ENCODE data around the gene RWDD1. TPM values are rescaled to one million over a fixed set of nuclear protein-coding genes. Genes with fewer than 3 reads are reported as not detected.

Gene RWDD1, protein sequence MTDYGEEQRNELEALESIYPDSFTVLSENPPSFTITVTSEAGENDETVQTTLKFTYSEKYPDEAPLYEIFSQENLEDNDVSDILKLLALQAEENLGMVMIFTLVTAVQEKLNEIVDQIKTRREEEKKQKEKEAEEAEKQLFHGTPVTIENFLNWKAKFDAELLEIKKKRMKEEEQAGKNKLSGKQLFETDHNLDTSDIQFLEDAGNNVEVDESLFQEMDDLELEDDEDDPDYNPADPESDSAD
- 17.5 and 20.8 TPM in 2 replicates for total RNA-seq

DNA sequence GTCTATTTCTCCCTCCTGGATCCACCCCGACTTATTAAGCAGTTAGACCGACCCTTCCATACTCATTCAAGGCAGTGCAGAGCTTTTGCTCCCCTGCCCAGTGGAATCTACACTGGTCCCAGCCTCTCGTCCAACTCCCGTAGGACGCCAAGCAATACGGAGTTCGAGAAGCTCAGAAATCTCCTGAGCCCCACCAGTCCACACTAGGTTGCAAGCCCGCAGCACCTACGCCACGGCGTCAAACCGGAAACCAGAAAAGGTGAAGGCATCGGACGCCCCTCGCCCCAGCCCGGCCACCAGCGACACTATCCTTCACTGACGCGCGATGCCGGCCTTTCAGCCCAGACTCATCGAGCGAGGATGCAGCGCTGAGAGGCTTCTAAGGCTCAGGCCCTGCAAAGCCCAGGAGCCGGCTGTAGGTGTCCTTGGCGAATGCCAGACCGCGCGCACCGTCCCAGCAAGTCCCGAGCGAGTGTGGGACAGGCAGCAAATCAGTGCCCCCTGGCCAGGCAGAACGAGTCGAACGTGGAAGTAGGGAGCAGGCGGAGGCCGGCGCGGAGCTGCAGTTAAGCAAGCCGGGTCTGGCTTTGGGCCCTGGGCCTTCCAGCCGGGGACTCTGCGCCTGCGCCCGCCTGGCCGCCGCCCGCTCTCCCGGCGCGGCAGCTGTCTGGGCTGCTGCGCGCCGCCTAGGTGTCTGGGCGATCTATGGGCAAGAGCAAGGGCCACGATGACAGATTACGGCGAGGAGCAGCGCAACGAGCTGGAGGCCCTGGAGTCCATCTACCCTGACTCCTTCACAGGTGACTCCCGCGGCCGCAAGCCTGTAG lies at the start of gene RWDD1:
RWDD1 (plus strand) TSS at position 649 of the 827 bp plus-strand sequence; CDS start at position 728, 79 bp downstream.

GRCh38 chr6:116545651-116546050 lies 25.7 kb upstream of the RWDD1 start, which contains the start of gene TRAPPC3L:
Gene TRAPPC3L (minus strand): TSS chr6:116545684. CDS start chr6:116545514, 170 bp downstream.

DNA sequence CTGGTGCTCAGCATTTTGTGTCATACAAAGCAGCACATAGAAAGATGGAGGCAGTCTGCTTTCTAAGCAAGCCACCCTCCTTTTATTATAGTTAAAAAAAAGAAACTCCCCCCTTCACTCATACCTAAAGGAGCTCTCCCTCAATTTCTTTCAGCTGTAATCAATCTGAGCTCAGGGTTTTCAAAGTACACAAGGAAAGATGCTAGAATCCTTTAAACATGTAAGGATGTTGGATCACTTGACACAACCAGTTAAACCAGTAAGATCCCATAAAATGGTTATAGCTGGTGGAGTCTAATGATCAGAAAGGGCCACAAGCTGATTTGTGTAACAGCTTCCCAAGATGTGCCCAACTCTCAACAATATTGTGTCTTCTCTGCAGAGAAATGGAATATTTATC lies 17.9 kb upstream of the RWDD1 start, which contains the start of gene CALHM4:
CALHM4 (plus strand) TSS at position 301 of the 400 bp plus-strand sequence; CDS start at position 344, 43 bp downstream.

DNA sequence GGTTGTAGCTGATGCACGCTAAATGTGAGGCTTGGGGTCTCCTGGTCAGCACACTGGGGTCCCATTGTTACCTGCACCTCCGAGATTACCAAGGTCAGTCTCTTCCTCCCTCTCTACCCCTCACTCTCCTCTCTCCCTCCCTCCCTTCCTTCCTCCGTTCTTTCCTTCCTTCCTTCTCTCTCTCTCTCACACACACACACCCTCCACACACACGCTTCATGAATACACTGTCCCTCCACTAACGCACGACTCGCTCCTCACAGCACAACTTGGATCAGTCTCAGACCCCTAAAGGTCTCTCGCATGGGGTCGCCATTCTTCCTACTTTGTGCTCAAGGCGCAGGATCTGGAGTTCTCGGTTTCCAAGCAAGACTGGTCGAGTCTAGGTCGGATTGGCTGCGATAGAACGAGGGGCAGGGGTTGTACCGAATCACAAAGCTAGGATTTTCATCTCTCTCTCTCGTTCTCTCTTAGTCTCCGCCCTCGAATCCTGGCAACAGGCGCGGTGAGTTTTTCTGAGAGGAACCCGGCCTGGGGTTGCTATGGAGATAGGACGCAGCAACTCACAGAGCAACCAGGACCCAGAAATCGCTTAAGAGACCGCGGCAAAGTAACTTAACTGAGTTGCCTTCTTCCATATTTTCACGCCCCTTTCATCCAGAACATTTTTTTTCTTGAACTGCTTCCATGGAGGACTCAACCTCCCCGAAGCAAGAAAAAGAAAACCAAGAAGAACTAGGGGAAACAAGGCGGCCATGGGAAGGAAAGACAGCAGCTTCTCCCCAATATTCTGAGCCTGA lies 44.8 kb downstream of the RWDD1 start, which contains the start of gene RSPH4A:
RSPH4A (plus strand) TSS at position 543 of the 800 bp plus-strand sequence; CDS start at position 688, 145 bp downstream.

Other genes starting within 250 kb of the RWDD1 start
- gene DSE, start 200.6 kb upstream of the RWDD1 start, total RNA-seq = 74.4 and 89.3 TPM in 2 replicates
- 0.79 TPM in 1 of 2 replicates, not detected in the other for gene CALHM6, start 110.1 kb upstream of the RWDD1 start, total RNA-seq
- 8.4 and 9.0 TPM in 2 replicates for gene CALHM5, start 59.9 kb upstream of the RWDD1 start, total RNA-seq
- gene TRAPPC3L, start 25.8 kb upstream of the RWDD1 start, total RNA-seq = 0.09 and 0.16 TPM in 2 replicates
- not detected in 2 replicates for gene CALHM4, start 17.8 kb upstream of the RWDD1 start, total RNA-seq
- gene RSPH4A, start 45.0 kb downstream of the RWDD1 start, total RNA-seq = under 0.01 and 0.09 TPM in 2 replicates
- 11.6 and 14.3 TPM in 2 replicates for gene ZUP1, start 97.3 kb downstream of the RWDD1 start, total RNA-seq
- 6.0 and 8.2 TPM in 2 replicates for gene KPNA5, start 109.7 kb downstream of the RWDD1 start, total RNA-seq
- 0.32 and 3.8 TPM in 2 replicates for gene FAM162B, start 194.2 kb downstream of the RWDD1 start, total RNA-seq